IPS DF 4.7 (cell line): ENCODE measurements around the gene ZNF598.
"Not testable (repeated sequence)": the region's sequence is repeated elsewhere in the genome, so short reads cannot be mapped to it uniquely, and the experiment has no call there.

Source experiments
- DNase-seq: peaks from one replicate; pipeline ENCODE4 v3.0.0-alpha.2; 2013; ENCODE audit warnings: low spot score; ENCODE audit errors: extremely low read depth

ZNF598 gene

DNA sequence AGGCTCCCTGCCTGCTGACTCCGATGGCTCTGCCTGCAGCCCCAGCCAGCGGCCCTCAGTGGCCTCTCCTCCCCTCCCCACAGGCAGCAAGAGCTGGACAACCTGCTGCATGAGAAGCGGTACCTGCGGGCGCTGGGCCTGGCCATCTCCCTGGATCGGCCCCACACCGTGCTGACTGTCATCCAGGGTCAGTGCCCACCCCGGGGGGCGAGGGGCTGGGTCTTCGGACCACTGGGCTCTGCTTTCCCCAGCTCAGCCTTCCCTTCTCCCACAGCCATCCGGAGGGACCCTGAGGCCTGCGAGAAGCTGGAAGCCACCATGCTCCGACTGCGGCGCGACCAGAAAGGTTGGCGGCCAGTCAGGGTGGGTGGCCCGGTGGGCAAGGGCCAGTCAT, 31.7 kb downstream of the ZNF598 start:
- DNase-seq = no peak

DNA sequence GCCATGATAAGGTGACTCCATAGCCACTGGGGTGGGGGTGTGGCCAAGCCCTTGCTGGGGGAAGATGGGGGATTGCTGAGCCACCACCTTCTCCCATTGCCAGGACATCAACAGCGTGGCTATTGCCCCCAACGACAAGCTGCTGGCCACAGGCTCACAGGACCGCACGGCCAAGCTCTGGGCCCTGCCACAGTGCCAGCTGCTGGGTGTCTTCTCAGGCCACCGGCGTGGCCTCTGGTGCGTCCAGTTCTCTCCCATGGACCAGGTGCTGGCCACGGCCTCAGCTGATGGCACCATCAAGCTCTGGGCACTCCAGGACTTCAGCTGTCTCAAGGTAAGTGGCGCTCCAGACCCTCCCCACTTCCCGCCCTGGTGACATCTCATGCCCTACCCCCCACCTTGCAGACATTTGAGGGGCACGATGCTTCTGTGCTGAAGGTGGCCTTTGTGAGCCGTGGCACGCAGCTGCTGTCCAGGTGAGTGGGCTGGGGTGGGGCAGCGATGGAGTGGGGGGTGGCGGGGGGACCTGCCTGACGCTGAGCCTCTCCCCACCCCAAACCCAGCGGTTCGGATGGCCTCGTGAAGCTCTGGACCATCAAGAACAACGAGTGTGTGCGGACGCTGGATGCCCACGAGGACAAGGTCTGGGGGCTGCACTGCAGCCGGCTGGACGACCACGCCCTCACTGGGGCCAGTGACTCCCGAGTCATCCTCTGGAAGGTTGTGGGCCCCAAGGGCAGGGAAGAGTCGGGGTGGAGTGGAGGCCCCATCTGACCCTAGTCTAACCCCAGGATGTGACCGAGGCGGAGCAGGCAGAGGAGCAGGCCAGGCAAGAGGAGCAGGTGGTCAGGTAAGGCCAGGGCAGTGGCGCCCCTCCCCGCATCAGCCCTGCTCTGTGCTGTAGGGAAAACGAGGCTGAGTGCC, 32.4 kb downstream of the ZNF598 start:
- no peak for DNase-seq

DNA sequence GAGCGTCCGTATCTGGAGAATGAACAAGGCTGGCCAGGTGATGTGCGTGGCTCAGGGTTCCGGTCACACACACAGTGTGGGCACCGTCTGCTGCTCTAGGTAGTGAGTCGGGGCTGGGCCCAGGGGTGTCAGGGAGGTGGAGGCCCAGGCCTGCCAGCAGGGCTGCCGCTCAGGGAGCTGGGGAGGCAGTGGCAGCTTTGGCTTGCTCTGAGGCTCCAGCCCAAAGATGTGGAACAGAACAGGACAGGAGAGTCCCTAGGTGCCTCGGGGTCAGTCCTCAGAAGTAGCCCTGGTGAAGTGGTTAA, 33.5 kb downstream of the ZNF598 start:
- no peak for DNase-seq

DNA sequence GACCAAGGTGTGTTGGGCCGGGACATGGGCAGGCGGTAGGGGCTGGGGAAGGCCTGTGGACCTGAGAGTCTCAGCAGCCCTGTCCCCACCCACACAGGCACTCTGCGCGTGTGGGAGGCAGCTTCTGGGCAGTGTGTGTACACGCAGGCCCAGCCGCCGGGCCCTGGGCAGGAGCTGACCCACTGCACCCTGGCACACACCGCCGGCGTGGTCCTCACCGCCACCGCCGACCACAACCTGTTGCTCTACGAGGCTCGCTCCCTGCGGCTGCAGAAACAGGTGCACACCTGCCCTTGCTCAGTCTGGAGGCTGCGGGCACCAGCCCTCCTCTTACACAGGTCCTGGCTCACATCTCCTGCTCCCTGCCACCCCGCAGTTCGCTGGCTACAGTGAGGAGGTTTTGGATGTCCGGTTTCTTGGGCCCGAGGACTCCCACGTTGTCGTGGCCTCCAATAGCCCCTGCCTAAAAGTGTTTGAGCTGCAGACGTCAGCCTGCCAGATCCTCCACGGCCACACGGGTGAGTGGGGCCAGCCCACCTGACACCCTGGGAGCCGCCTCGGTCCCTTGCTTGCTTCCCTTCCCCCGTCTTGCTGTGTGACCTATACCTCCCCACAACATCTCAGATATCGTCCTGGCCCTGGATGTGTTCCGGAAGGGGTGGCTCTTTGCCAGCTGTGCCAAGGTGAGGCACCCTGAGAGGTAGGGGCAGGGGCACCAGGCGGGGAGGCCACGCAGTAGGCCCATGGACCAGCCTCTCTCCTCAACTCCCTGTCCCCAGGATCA, 34.0 kb downstream of the ZNF598 start:
- DNase-seq = no peak

DNA sequence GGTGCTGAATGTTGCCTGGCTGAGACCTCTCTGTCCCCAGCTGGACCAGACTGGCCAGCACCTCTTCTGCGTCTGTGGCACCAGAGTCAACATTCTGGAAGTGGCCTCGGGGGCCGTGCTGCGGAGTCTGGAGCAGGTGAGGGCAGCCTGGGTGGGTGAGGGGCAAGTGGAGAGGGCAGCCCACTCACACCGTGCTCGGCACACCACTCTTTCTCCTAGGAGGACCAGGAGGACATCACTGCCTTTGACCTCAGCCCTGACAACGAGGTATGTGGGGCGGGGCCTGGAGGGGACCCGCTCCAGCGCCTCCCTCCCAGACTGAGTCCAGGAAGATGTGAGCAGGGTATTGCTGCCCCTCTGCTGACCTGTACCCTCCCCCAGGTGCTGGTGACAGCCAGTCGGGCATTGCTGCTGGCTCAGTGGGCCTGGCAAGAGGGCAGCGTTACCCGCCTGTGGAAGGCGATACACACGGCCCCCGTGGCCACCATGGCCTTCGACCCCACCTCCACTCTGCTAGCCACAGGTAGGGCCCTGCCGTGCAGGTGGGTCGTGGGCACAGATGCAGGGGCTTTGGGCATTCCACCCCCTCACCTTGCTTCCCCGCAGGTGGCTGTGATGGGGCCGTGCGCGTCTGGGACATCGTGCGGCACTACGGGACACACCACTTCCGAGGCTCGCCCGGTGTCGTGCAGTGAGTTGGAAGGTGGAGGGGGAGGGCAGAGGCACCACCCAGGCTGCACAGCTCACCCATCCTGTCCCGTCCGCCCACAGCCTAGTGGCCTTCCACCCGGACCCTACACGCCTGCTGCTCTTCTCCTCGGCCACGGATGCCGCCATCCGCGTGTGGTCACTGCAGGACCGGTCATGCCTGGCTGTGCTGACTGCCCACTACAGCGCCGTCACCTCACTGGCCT, 35.2 kb downstream of the ZNF598 start:
- no peak for DNase-seq

DNA sequence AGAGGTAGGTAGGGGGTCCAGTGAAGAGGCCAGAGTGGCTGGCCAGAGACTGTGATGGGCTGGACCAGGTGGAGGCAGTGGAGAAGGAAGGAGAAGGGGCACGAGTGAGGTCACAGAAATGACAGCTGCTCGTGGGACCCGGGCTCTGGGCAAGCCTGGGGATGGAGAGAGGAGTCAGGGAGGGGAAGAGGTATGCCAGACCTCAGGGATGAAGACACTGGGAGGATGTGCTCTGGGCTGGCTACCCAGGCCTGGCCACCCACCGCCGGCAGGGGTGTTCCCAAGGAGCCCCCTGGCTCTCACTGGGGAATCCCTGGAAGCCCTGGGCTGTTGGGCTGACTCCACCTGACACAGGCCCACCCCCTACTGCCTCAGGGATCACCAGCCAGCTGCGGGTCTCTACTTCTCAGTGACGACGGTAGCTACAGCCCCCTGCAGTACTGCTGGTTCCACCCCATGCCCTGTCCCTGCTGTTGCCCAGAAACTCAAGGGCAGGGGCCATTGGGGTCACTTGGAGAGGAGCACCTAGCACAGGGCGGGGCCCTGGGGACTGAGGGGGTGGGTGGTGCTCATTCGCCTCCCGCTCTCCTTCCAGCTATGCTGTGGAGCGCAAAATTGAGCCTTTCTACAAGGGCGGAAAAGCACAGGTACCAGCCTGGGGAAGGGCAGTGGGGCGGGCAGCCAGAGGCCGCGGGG, 36.0 kb downstream of the ZNF598 start:
- DNase-seq = no peak

DNA sequence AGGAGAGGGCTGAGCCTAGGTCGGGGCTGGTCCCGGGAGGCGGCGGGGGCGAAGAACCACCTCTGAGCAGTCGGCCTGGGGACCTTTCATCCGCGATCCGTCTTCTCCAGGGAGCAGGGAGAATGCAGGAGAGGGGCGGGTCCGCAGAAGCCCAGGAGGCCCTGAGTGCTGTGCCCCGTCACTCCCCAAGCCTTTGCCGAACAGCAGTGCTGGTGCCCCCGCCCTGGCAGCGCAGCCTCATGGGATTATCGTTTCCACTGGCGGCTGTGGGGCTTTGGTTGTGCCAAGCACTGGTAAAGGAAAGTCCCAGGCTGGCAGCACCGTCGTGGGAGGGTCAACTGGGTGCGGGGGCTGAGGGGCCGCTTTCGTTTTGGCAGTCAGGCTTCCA, 37.1 kb downstream of the ZNF598 start:
- DNase-seq = no peak

DNA sequence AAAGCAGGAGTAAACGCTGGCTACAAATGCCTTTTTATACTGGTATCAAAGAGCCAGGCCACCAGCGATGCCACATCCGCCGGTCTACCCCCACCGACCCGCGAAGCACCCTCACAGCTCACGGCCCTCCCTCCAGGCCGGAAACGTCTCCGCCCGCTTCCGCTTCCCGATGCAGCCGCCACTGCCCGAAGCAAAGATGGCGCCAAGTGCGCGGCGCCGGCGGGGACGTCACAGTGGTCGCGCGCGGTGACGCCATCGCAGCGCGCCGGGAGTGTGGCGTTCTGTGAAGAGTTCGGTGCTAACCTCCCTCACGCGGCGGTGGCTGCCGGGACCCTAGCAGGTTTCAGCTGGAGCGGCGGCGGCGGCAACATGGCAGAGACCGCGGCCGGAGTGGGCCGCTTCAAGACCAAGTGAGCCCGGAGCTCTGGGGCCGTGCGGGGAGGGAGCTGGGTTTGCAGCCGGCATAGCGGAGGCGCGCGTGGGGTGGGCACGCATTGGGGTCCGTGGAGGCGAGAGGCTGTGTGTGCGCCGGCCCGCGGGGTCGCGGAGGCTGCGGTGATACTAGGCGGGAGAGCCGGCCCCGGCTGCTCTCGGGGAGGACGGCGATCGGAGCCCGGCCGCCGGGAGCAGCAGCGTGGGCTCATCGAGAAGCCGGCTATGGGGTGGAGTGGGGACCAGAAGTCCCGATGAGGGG, 37.7 kb downstream of the ZNF598 start, which contains the start of gene TBL3:
Gene TBL3 (plus strand): TSS at position 258 of the 694 bp plus-strand sequence. CDS start 112 bp downstream, at position 370.
- no peak for DNase-seq

DNA sequence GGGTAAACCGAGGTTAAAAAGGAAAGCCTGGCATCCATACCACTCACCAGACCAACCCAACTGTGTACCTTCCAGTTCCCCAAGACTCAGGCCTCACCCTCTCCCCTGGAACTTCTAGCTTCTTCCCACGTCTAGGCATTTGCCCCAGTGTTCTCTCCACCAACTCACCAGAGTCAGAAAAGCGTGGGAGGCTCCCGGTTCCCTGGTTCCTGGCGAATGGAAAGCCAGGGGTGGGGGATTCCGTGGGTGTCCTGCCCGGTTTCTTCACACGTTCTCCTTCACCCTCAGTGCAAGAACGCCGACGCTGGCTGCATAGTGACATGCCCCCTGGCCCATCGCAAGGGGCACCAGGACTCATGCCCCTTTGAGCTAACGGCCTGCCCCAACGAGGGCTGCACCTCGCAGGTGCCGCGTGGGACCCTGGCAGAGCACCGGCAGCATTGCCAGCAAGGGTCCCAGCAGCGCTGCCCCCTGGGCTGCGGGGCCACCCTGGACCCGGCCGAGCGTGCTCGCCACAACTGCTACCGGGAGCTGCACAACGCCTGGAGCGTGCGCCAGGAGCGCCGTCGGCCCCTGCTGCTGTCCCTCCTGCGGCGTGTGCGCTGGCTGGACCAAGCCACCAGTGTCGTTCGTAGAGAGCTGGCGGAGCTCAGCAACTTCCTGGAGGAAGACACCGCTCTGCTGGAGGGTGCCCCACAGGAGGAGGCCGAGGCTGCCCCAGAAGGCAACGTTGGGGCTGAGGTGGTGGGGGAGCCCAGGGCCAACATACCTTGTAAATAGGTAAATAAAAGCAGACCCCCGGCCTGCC, 41.3 kb downstream of the ZNF598 start:
- DNase-seq = no peak

DNA sequence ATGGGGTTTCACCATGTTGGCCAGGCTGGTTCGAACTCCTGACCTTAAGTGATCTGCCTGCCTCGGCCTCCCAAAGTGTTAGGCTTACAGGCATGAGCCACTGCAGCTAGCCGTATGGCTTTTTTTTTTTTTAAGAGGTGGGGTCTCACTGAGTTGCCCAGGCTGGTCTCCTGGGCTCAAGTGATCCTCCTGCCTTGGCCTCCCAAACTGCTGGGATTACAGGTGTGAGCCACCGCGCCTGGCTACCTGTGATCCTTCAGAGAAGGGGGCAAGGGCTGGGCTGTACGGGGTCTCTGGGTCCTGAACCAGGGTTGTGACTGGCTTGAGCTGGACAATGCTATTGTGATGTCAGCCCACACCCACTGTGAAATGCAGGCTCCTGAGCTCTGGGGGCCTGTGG, 43.2 kb downstream of the ZNF598 start, which contains the start of gene RNF151:
Gene RNF151 (plus strand): TSS at position 397 of the 400 bp plus-strand sequence. CDS start 26 bp downstream, outside the sequence.
- no peak for DNase-seq

DNA sequence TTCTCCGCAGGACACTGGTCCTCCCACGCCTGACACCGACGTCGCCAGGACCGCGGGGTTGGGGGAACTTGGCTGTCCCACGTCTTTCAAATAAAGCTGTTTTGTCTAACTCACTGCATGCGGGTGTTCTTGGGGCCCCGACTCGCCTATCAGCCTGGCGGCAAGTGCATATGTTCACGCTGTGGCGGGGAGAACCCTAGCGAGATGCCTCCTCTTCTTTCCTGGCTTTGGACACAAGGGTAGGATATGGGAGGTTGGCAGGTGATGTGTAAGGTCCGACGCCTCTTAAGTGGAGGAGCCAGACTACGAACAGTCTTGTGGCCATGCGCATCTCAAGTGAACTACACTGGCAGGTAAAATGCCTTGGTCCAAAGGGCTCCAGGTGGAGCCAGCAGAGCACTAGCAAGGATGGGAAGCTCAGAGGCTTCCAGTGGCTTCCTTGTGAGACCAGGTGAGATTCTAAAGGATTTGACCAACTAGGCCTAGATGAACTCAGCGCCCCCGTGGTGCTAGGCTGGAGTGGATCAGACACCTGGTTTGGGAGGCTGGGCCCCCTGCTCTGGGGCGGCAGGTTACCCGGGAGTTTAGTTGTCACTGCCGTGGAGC, 44.1 kb downstream of the ZNF598 start:
- DNase-seq = no peak

DNA sequence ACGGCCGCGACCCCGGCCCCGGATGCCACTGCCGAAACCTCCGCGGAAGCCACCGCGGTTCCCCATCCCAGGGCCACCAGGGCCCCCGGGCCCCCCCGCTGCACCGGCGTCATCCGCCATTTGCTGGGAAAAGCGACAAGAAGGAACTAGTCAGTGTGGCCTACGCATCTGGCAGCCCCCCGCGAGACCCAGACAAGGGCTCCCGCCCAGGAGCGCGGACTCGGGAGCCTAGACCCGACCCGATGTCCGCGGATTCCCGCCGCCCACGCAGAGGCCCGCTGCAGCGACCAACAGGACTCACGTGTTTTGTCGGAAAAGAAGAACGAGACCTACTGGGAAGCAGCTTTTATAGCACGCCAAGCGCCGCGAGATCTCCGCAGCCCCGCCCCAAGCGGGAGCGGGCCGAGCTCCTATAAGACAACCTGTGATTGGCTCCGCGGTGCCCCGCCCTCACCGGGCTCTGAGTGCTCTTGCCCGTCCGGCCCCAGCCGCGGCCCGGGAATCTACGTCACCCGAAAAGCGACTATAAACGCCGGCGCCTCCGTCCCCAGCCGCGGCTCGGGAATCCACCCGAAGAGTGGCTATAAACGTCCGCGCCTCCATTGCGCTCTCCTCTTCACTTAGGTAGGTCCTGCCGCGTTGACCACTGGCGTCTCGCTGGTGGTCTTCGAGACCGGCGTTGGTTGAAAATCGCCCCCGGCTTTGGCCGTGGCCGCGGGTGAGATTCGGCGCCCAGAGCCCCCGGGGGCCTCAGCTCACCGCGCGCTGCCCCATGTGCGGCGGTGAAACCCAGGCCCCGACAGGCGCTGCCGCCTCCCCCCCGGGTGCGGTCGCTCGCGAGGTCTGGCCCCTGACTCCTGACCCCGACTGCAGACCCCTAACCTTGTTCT, 44.9 kb downstream of the ZNF598 start, which contains the start of gene RPS2:
Gene RPS2 (minus strand): TSS at position 321 of the 890 bp plus-strand sequence. CDS start 201 bp downstream, at position 120.
- no peak for DNase-seq

DNA sequence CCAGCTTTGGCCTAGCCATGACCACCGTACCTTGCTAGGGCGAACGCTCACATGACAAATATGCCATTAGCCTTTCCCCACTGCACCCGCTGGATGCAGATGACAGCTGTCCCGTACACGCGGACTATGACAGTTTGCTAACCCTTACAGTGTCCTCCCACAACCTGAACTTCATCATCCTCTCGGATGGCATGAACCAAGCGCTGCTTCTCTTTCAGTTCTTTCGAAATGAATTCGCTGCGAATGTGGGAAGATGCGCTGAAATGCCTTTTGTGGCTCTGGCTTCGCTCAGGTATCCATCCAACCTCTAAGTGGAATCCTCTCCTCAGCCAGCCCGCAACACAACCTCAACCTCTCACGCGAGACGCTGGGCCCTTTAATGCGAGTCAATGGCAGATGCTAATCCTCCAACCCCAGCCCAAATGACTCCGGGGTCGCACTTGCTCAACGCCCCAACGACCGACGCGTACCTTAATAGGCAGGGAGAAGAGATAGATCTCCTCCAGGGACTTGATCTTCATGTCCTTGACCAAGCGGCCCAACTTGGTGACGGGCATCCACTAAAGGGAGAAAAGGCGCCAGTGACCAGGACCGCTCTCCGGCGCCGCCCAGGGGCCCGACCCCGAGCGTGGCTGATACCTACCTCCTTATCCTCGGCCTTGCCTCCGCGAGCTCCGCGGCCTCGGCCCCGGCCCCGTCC, 45.7 kb downstream of the ZNF598 start:
- DNase-seq = no peak

DNA sequence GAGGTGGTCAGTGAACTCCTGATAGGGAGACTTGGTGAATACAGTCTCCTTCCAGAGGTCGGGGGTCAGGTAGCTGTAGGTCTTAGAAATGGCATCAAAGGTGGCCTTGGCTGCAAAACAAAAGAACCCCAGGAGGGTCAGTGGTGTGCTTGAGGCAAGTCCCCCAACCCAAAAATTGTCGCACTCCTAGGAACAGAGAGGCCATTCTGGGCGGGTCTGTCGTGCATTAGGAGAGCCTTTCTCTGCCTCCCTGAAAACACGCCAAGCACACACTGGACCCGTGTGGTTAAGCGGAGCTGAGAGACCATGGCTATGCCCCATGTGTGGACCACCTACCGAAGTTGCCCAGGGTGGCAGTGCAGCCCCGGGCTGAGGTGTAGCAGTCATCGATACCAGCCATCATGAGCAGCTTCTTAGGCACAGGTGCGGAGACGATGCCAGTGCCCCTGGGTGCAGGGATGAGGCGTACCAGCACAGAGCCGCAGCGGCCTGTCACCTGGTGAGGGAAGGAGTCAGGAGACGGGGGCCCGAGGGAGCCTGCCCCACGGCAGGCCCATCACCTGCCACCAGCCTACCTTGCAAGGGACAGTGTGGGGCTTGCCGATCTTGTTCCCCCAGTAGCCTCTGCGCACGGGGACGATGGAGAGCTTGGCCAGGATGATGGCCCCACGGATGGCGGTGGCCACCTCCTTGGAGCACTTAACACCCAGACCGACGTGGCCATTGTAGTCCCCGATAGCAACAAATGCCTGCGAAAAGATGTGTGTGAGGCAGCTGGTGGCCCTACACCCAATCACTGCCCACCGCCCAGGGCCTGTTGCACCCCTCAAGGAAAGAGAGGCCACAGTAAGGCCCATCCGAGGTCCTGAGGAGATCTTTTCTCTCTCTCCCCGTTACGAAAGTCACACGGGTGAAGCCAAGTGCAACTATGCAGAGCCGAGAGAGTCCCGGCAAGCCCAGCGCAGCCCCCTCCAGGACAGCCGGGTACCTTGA, 47.2 kb downstream of the ZNF598 start:
- not testable (repeated sequence) for DNase-seq

DNA sequence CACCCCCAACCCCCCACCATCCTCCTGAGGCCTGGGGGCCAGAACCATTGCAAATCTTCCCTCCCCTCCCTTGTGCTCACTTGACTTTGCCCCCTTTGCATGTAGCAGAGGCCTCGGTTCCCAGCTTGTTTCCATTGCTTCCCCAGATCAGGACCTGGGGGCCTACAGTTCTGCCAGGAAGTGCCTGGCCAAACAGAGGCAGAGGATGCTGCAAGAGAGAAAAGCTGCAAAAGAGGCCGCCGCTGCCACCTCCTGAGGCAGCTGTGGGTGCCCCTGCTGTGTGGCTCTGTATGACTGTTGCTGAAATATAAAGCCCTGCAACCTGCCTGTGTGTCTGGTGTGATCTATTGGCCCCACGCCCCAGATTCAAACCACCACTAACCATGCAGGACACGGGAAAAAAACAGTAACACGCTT, 48.0 kb downstream of the ZNF598 start:
- no peak for DNase-seq
